ENCODE results near the gene BIRC7. TPM values are rescaled to one million over a fixed set of nuclear protein-coding genes. Genes with fewer than 3 reads are reported as not detected.

Gene BIRC7
- total RNA-seq, 1 experiment from 2014 or later = not detected

DNA sequence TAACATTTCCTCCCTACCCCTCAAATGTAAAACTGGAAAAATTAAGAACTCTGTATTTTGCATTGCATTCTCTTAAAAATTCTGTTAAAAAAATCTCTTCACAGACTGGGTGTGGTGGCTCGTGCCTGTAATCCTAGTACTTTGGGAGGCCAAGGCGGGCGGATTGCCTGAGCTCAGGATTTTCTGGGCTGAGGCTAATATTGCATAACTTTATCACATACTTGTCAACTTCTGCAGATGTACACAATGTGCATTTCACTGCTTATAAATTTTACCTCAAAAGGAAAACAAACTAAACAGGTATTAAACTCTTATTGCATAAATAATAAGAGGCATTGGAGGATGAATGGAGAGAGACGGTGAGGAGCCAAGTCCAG is 40.9 kb upstream of the BIRC7 start:
- Histone ChIP-seq H3K27ac (no peak overlapping the region), H3K4me3 (no peak overlapping the region), H3K36me3 (peaks cover 41% of the 10 kb centered on the region), H3K4me1 (replicated peaks) (no peaks in the 10 kb centered on the region), H3K27me3 (replicated peaks) (no peaks in the 10 kb centered on the region), H3K9me3 (replicated peaks) (no peaks in the 10 kb centered on the region)
- DNase-seq (ENCODE audit: low read depth in 1 of 2, low spot score in 2 of 2) = no peak

GRCh38 chr20:63196768-63197470 is 38.8 kb upstream of the BIRC7 start:
- Histone ChIP-seq H3K9me3 (replicated peaks) (no peaks in the 10 kb centered on the region), H3K27ac (no peak overlapping the region), H3K4me3 (no peak overlapping the region), H3K4me1 (replicated peaks) (no peaks in the 10 kb centered on the region), H3K36me3 (peaks cover 58% of the 10 kb centered on the region), H3K27me3 (replicated peaks) (no peaks in the 10 kb centered on the region)
- DNase-seq (ENCODE audit: low read depth in 1 of 2, low spot score in 2 of 2) = no peak

GRCh38 chr20:63198606-63199005 is 37.1 kb upstream of the BIRC7 start:
- Histone ChIP-seq H3K27ac (no peak overlapping the region), H3K27me3 (replicated peaks) (no peaks in the 10 kb centered on the region), H3K9me3 (replicated peaks) (no peaks in the 10 kb centered on the region), H3K4me1 (replicated peaks) (no peaks in the 10 kb centered on the region), H3K36me3 (peaks cover 75% of the 10 kb centered on the region), H3K4me3 (no peak overlapping the region)
- DNase-seq (ENCODE audit: low read depth in 1 of 2, low spot score in 2 of 2) = no peak

DNA sequence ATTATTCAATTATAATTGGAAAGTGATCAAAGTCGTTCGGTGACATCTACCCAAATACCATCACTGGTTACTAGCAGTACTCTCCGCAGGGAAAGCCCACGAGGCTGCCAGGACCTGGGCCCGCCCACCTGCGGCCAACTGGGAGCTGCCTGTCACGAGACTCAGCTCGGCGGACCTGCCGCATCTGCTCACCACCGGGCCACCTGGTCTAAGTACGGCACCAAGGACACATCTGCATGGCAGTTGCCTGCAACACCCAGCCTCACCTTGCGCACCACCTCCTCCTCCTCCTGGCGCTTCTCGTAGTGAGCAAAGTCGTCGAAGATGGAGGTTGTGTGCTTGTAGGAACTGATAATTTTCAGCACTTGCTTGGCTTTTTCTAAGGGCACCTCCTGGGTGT is 33.7 kb upstream of the BIRC7 start:
- DNase-seq (ENCODE audit: low read depth in 1 of 2, low spot score in 2 of 2) = no peak
- Histone ChIP-seq H3K4me1 (replicated peaks) (peaks cover 2% of the 10 kb centered on the region; the same call in 1 of the 2 replicates), H3K4me3 (no peak overlapping the region), H3K9me3 (replicated peaks) (no peaks in the 10 kb centered on the region), H3K27ac (no peak overlapping the region), H3K36me3 (peaks cover 85% of the 10 kb centered on the region), H3K27me3 (replicated peaks) (no peaks in the 10 kb centered on the region)

DNA sequence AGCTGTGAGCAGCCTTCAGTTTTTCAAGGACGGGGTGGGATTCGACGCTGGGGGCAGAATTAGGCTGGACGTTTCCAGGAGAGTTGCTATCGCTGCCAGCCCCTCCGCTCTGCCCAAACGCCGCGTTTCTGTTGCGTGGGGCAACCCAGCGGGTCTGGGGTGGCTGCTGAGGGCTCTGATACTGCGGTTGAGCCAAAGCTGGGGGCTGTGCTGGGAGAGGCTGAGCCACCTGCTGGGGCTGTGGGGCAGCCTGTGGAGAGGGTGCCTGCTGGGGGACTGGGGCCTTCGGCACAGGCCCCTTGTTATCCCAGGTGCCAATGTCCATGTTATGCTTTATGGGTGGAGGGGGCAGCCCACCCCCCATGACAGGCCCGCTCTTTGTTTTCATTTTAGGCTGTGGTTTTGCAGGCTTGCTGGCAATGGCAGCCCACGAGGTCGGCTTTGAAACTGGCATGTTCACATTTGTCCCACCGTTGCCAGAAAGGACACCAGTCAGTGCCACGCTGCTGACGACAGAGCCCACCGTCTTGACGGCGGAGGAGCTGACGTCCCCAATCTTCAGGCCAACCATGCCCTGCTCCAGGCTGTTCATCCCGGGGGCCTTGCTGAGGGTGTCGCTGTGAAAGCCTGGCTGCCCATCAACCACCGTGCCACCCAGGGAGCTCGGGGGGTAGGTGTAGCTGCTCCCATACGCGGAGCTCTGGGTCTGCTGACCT is 32.7 kb upstream of the BIRC7 start:
- no peak overlapping the region for H3K4me3 ChIP-seq
- peaks cover 87% of the 10 kb centered on the region for H3K36me3 ChIP-seq
- DNase-seq (ENCODE audit: low read depth in 1 of 2, low spot score in 2 of 2) = no peak
- no peaks in the 10 kb centered on the region for H3K9me3 ChIP-seq (replicated peaks)
- H3K27me3 ChIP-seq (replicated peaks) = no peaks in the 10 kb centered on the region
- H3K4me1 ChIP-seq (replicated peaks) = peaks cover 6% of the 10 kb centered on the region; the same call in 1 of the 2 replicates
- no peak overlapping the region for H3K27ac ChIP-seq

- peaks cover 91% of the 10 kb centered on the region for H3K36me3 ChIP-seq
- no peak for DNase-seq (ENCODE audit: low read depth in 1 of 2, low spot score in 2 of 2)
- H3K27me3 ChIP-seq (replicated peaks) = no peaks in the 10 kb centered on the region
- H3K4me1 ChIP-seq (replicated peaks) = peaks cover 6% of the 10 kb centered on the region; the same call in 1 of the 2 replicates
- no peak overlapping the region for H3K27ac ChIP-seq
- no peaks in the 10 kb centered on the region for H3K9me3 ChIP-seq (replicated peaks)
- H3K4me3 ChIP-seq = no peak overlapping the region
Measured at GRCh38 chr20:63204362-63204761, 31.3 kb upstream of the BIRC7 start.

- Histone ChIP-seq H3K4me1 (replicated peaks) (peaks cover 6% of the 10 kb centered on the region; the same call in 1 of the 2 replicates), H3K9me3 (replicated peaks) (no peaks in the 10 kb centered on the region), H3K27ac (no peak overlapping the region), H3K36me3 (peaks cover 100% of the 10 kb centered on the region), H3K4me3 (no peak overlapping the region), H3K27me3 (replicated peaks) (no peaks in the 10 kb centered on the region)
- no peak for DNase-seq (ENCODE audit: low read depth in 1 of 2, low spot score in 2 of 2)
Measured at GRCh38 chr20:63205896-63206295, 29.8 kb upstream of the BIRC7 start.

DNA sequence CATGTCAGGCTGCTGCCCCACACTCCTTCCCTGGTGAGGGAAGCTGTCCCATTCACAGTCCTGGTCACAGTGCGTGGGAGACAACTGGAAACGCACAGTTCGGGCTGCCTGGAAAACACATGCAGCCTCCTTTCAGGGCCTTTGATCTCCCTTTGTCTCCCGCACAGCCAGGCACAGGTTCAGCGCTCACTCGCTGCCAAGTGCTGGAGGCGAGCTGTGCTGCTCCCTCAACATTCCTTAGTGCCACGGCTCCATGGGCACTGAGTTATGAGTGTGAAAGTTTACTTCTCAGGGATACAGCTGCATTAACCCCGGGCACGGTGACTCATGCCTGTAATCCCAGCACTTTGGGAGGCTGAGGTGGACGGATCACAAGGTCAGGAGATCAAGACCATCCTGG is 28.8 kb upstream of the BIRC7 start:
- Histone ChIP-seq H3K27ac (no peak overlapping the region), H3K36me3 (peaks cover 100% of the 10 kb centered on the region), H3K4me3 (no peak overlapping the region), H3K4me1 (replicated peaks) (peaks cover 6% of the 10 kb centered on the region; the same call in 1 of the 2 replicates), H3K27me3 (replicated peaks) (no peaks in the 10 kb centered on the region), H3K9me3 (replicated peaks) (no peaks in the 10 kb centered on the region)
- no peak for DNase-seq (ENCODE audit: low read depth in 1 of 2, low spot score in 2 of 2)

DNA sequence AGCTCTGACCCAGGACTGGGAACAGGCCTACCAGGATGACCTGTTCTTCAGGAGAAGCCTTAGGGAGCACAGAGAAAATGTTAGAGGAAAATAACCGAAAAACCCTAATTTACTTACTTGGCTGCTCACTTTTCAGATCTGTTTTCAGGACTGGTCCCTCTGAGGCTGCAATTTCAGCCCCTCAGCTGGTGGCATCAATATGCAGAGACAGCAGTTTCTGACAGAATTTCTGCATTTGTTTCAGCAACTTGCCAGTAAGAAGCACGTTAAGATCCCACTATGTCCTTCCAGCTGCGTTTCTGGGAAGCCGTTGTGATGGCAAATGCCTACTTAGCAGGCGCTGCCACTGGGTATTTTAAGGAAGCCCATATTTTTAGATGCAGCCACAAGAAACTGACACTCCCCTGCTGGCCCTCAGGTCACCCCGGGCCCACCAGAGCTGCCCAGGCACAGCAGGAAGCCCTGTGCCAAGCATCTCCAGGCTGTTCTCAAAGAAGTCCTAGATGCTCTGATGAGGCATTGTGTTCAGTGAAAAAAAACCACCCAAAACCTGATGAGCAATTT is 27.3 kb upstream of the BIRC7 start:
- peaks cover 6% of the 10 kb centered on the region; the same call in 1 of the 2 replicates for H3K4me1 ChIP-seq (replicated peaks)
- no peaks in the 10 kb centered on the region for H3K9me3 ChIP-seq (replicated peaks)
- no peak overlapping the region for H3K4me3 ChIP-seq
- no peak overlapping the region for H3K27ac ChIP-seq
- no peak for DNase-seq (ENCODE audit: low read depth in 1 of 2, low spot score in 2 of 2)
- H3K36me3 ChIP-seq = peaks cover 100% of the 10 kb centered on the region
- no peaks in the 10 kb centered on the region for H3K27me3 ChIP-seq (replicated peaks)

DNA sequence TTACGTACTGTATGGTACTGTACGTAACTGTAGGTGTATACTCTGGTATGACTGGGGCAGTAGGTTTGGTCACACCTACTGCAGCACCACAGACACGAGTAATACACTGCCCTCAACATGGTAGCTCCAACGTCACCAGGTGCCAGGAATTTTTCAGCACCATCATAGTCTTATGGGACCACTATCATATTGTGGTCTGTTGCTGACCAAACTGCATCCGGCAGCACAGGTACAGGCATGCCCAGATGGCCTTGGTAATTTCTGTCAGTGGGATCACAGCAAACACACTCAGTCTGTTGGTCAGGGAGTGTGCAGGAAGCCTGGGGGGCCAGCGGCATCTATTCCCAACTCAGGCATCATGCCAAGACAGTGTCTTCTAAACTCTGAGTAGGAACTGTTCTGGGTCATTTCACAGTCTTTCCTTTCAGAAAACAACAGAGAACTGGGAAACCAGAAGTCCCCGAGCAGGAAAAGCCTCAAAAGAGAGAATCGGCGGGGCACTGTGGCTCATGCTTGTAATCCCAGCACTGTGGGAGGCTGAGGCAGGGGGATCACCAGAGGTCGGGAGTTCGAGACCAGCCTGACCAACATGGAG is 25.6 kb upstream of the BIRC7 start:
- Histone ChIP-seq H3K27me3 (replicated peaks) (no peaks in the 10 kb centered on the region), H3K27ac (no peak overlapping the region), H3K4me3 (no peak overlapping the region), H3K36me3 (peaks cover 100% of the 10 kb centered on the region), H3K4me1 (replicated peaks) (peaks cover 14% of the 10 kb centered on the region), H3K9me3 (replicated peaks) (no peaks in the 10 kb centered on the region)
- no peak for DNase-seq (ENCODE audit: low read depth in 1 of 2, low spot score in 2 of 2)

DNA sequence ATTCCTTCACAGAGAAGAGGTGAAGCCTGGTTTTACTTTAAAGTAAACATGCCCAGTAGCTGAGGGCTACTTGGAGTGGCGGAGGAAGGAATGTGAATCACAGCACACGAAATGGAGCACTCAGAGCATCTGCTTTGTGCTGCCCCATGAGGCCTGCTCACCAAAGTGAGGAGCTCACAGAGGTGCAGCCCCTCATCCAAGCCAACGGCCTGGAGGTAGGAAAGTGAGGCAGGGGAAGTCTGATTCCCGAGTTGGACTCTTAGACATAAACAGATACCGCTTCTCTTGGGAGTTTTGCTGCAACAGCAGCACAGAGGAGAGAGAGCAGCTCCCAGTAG is 23.3 kb upstream of the BIRC7 start:
- H3K27ac ChIP-seq = no peak overlapping the region
- H3K9me3 ChIP-seq (replicated peaks) = no peaks in the 10 kb centered on the region
- peaks cover 15% of the 10 kb centered on the region for H3K4me1 ChIP-seq (replicated peaks)
- DNase-seq (ENCODE audit: low read depth in 1 of 2, low spot score in 2 of 2) = no peak
- H3K27me3 ChIP-seq (replicated peaks) = no peaks in the 10 kb centered on the region
- H3K4me3 ChIP-seq = no peak overlapping the region
- peaks cover 84% of the 10 kb centered on the region for H3K36me3 ChIP-seq

GRCh38 chr20:63212792-63213191 is 22.9 kb upstream of the BIRC7 start:
- H3K27ac ChIP-seq = no peak overlapping the region
- H3K4me3 ChIP-seq = no peak overlapping the region
- H3K4me1 ChIP-seq (replicated peaks) = peaks cover 15% of the 10 kb centered on the region
- H3K9me3 ChIP-seq (replicated peaks) = no peaks in the 10 kb centered on the region
- no peak for DNase-seq (ENCODE audit: low read depth in 1 of 2, low spot score in 2 of 2)
- peaks cover 80% of the 10 kb centered on the region for H3K36me3 ChIP-seq
- H3K27me3 ChIP-seq (replicated peaks) = no peaks in the 10 kb centered on the region

DNA sequence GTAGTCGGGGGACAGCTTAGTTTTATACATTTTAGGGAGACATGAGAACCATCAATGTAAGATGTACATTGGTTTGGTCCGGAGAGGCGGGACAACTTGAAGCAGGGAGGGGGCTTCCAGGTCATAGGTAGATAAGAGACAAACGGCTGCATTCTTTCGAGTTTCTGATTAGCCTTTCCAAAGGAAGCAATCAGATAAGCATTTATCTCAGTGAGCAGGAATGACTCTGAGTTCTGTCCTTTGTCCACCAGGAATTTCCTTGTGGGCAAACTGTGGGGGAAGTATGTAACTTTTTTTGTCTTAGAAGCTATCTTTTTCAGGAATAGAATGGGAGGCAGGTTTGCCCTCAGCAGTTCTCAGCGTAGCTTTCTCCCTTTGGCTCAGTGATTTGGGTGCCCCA is 21.2 kb upstream of the BIRC7 start:
- Histone ChIP-seq H3K4me1 (replicated peaks) (peaks cover 15% of the 10 kb centered on the region), H3K9me3 (replicated peaks) (no peaks in the 10 kb centered on the region), H3K27me3 (replicated peaks) (no peaks in the 10 kb centered on the region), H3K36me3 (peaks cover 62% of the 10 kb centered on the region), H3K27ac (no peak overlapping the region), H3K4me3 (peak overlapping the region; percentile 91)
- no peak for DNase-seq (ENCODE audit: low read depth in 1 of 2, low spot score in 2 of 2)
